Measurements from ENCODE around the gene ZNF268.
"Not testable (repeated sequence)": the region's sequence is repeated elsewhere in the genome, so short reads cannot be mapped to it uniquely, and the experiment has no call there.

ZNF268 gene

DNA sequence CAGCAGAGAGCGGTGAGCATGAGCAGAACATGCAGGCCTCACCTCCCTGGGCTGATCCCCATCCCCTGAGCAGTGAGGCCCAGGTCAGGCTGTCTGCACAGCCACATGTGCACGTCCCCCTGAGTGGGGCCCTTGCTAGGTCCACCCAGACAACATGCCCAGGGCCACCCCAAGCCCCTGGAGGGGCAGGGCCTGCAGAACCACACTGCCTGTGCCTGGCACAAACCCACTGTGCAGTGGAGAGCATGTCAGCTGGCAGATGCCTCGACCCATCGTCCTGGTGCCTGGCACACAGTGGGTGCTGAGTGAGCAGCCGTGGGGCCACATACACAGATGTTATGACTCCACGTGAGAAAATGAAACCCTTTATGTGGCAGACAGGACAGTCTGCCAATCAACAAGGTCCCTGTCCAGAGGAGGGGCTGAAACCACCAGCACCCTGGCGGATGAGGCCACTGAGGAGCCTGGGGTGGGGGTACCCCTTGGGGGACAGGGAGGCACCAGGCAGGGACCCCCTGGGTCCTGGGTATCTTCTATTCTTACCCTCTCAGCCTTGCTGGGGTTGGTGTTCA lies 46.1 kb downstream of the ZNF268 start:
- DNase-seq (ENCODE audit: low read depth) = no peak

- DNase-seq (ENCODE audit: low read depth) = no peak
Observed at GRCh38 chr12:133231001-133231400, 49.7 kb downstream of the ZNF268 start.

DNA sequence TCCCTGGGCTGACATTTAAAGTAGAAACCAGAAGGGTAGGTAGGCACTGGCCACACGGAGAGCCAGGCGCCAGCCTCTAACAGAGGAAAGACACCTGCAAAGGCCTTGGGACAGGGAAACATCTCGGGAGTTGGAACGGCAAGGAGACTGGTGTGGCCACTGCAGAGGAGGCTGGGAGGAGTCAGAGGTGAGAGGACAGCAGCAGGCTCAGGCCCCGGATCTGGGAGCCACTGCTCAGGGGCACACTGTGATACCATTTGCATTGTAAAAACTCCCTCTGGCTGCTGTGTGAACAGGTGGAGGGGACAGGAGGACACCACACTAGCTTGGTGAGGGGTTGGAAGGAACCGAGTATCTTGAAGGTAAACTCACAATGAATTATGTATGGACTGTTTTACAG lies 51.7 kb downstream of the ZNF268 start:
- DNase-seq (ENCODE audit: low read depth) = no peak

- DNase-seq (ENCODE audit: low read depth) = no peak
Observed at GRCh38 chr12:133233993-133234564, 52.8 kb downstream of the ZNF268 start.

- no peak for DNase-seq (ENCODE audit: low read depth)
Observed at GRCh38 chr12:133234971-133235370, 53.7 kb downstream of the ZNF268 start.

DNA sequence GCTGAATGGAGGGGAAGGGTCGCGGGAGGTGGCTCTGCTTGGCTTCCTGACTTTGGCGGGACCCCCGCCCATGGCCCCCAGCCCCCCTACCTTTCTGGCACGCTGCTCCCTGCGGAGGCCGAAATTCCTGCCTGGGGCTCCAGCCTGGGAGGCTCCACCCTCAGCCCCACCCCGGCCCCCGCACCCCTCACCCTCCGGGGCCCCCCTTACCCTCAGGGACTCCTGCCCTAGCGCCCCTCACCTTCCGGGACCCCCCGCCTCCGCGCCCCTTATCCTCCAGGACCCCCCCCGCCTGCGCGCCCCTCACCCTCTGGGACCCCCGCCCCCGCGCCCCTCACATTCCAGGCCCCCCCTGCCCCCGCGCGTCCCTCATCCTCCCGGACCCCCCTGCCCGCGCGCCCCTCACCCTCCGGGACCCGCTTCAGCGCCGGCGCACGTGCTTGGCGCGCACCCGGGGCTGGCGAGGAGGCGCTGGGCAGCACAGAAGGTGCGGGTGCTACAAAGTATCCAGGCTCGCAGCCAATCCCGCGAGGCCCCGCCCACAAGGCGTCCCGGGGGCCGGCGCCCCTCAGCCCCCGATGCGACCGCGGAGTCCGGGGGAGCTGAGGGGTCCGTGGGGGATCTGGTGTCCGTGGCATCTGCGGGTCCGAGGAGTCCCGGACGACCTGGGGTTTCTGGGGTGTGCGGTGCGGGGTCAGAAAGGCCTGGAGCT lies 54.3 kb downstream of the ZNF268 start, which contains the start of gene ANHX:
Gene ANHX (minus strand): TSS at position 477 of the 712 bp plus-strand sequence. CDS start 1,521 bp downstream, outside the sequence.
- DNase-seq (ENCODE audit: low read depth) = no peak

- no peak for DNase-seq (ENCODE audit: low read depth)
Observed at GRCh38 chr12:133236144-133236543, 54.8 kb downstream of the ZNF268 start.

- DNase-seq (ENCODE audit: low read depth) = no peak
Observed at GRCh38 chr12:133236556-133236955, 55.3 kb downstream of the ZNF268 start.

DNA sequence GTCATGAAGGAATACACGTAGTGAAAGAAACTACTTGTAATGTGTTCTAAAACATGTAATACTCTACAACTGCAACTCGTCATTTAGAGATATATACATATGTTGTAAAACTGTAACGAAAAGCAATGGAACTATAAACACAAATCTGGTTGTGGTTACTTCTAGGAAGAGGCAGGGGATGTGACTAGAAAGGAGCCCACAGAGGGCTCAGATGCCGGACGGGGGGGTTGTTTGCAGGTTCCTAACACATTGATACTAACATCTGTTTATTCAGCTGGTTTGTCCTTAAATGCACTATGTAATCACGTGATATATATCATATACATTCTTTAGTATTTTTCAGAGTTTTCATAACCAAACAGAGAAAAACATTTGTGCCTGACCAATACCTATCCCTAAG lies 70.4 kb downstream of the ZNF268 start:
- DNase-seq (ENCODE audit: low read depth) = no peak

GRCh38 chr12:133255833-133256232 lies 74.5 kb downstream of the ZNF268 start:
- not testable (repeated sequence) for DNase-seq (ENCODE audit: low read depth)

DNA sequence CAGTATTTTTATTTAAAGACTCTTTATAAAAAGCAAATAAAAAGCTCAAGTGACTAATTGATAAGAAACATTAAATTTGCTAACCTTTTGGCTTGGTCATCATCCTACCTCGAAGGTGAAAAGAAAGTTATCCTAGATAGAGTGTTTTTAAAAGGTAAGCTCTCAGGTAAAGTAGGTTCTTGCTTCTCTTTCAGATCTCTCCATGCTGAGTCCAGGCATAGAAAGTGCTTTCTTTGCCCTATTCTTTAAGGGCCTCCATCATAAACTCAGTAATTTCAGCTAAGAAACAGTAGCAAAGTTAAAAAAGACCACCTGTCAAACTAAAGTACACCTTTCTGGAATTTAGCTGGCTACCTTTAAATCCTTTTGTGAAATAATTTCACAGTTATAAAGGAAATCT lies 75.0 kb downstream of the ZNF268 start:
- no peak for DNase-seq (ENCODE audit: low read depth)

DNA sequence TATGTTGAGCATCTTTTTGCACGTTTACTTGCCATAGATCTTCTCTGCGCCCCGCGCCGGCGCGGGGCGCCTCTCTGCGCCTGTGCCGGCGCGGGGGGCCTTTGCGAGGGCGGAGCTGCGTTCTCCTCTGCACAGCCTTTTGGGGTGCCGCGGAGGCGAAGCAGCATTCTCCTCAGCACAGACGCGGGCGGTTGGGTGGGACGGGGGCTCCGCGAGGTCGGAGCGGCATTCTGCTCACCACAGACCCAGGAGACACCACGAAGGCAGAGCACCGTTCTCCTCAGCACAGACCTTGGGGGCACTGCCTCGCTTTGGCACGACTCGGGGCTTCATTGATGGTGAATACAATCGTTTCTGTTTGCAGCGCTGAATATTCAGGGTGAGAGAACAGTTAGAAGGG lies 82.9 kb downstream of the ZNF268 start:
- no peak for DNase-seq (ENCODE audit: low read depth)

Measured in stimulated activated CD8-positive, alpha-beta memory T cell treated with anti-CD3 and anti-CD28 coated beads, Interleukin-15, amount 100 ng/mL, for 1 hour (primary cell).